GM12891 (cell line): ENCODE measurements around the gene CKB.

ENCODE experiments used
- DNase-seq: peaks from one replicate; pipeline ENCODE4 v3.0.0; 2011; ENCODE audit warnings: low spot score; ENCODE audit not compliant: insufficient read length
- FAIRE-seq: peaks from 2 replicates; lab custom pipeline; 2011; peaks lifted over from hg19 to GRCh38; lab: Jason Lieb, UNC
- PAX5 ChIP-seq: IDR thresholded peaks from 2 replicates; pipeline ENCODE4 v1.6.1; 2011; ENCODE audit warnings: low read length, moderate library complexity, mild to moderate bottlenecking; ENCODE audit not compliant: insufficient read depth, severe bottlenecking
- POLR2A ChIP-seq: IDR thresholded peaks from 2 replicates; pipeline ENCODE4 v1.6.1; 2011; ENCODE audit warnings: low read depth, low read length, control low read depth
- POLR2AphosphoS5 ChIP-seq: IDR thresholded peaks from 2 replicates; pipeline ENCODE4 v1.6.1; 2011; ENCODE audit warnings: low read depth, low read length, control low read depth
- POU2F2 ChIP-seq: IDR thresholded peaks from 2 replicates; pipeline ENCODE4 v1.6.1; 2011; ENCODE audit warnings: low read depth, mild to moderate bottlenecking, control low read depth, low read length, moderate library complexity
- SPI1 ChIP-seq: IDR thresholded peaks from 2 replicates; pipeline ENCODE4 v1.6.1; 2011; ENCODE audit warnings: low read depth, low read length, control low read depth
- TAF1 ChIP-seq: IDR thresholded peaks from 2 replicates; pipeline ENCODE4 v1.6.1; 2011; ENCODE audit warnings: low read depth, low read length, control low read depth

Gene CKB

GRCh38 chr14:103559766-103560165 lies 37.1 kb upstream of the CKB start:
- DNase-seq: no peak
- no peak for TF ChIP-seq TAF1
- no peak for TF ChIP-seq POLR2AphosphoS5
- TF ChIP-seq POU2F2: no peak
- no peak for TF ChIP-seq POLR2A
- no peak for TF ChIP-seq SPI1
- no peak for TF ChIP-seq PAX5

GRCh38 chr14:103558071-103558882 lies 35.6 kb upstream of the CKB start:
- TF ChIP-seq POU2F2 (no peak), PAX5 (no peak), SPI1 (no peak), POLR2AphosphoS5 (no peak), TAF1 (no peak), POLR2A (no peak)
- no peak for DNase-seq
- no peak for FAIRE-seq

More at GRCh38 chr14:103559766-103560165, 37.1 kb upstream of the CKB start:
- FAIRE-seq: no peak

- no peak for DNase-seq
- TF ChIP-seq POLR2AphosphoS5: no peak
- no peak for TF ChIP-seq PAX5
- TF ChIP-seq SPI1: no peak
- TF ChIP-seq POLR2A: no peak
- no peak for TF ChIP-seq TAF1
- TF ChIP-seq POU2F2: no peak
- FAIRE-seq: no peak
Observed at GRCh38 chr14:103556946-103557758, 34.5 kb upstream of the CKB start.

GRCh38 chr14:103555559-103556337 lies 33.1 kb upstream of the CKB start:
- DNase-seq (no peak), FAIRE-seq (no peak)
- TF ChIP-seq PAX5: no peak
- peak; percentile 45; the same call in 1 of the 2 replicates for TF ChIP-seq POLR2A
- no peak for TF ChIP-seq TAF1
- no peak for TF ChIP-seq SPI1
- 0 out of 2 replicates have a peak, but pooled peaks have one; percentile 59 for TF ChIP-seq POLR2AphosphoS5
- no peak for TF ChIP-seq POU2F2

GRCh38 chr14:103552846-103553210 lies 30.2 kb upstream of the CKB start:
- TF ChIP-seq PAX5 (no peak), POLR2AphosphoS5 (no peak), POU2F2 (no peak), TAF1 (no peak), SPI1 (no peak), POLR2A (no peak)
- FAIRE-seq (no peak), DNase-seq (no peak)

- FAIRE-seq (no peak), DNase-seq (no peak)
- no peak for TF ChIP-seq POLR2AphosphoS5
- TF ChIP-seq TAF1: no peak
- no peak for TF ChIP-seq POLR2A
- TF ChIP-seq SPI1: no peak
- no peak for TF ChIP-seq POU2F2
- no peak for TF ChIP-seq PAX5
Observed at GRCh38 chr14:103552011-103552845, 29.6 kb upstream of the CKB start.

GRCh38 chr14:103551338-103551762 lies 28.7 kb upstream of the CKB start:
- FAIRE-seq: no peak
- no peak for DNase-seq
- no peak for TF ChIP-seq POLR2A
- no peak for TF ChIP-seq PAX5
- no peak for TF ChIP-seq POLR2AphosphoS5
- TF ChIP-seq POU2F2: no peak
- TF ChIP-seq SPI1: no peak
- no peak for TF ChIP-seq TAF1

- DNase-seq: no peak
- FAIRE-seq: no peak
- TF ChIP-seq POLR2A (no peak), PAX5 (no peak), POLR2AphosphoS5 (no peak)
Observed at GRCh38 chr14:103550451-103551337, 28.1 kb upstream of the CKB start.
